Sigmoid colon (tissue), 4 donors: ENCODE measurements around the gene TRIM24.

Experiments
- POLR2A ChIP-seq, 2 donors: fragments of 450-650 bp; IDR thresholded peaks; one replicate each; pipeline ENCODE4 v1.6.1; 2016; ENCODE audit warnings: antibody characterized with exemption in 2 of 2, mild to moderate bottlenecking in 2 of 2, moderate library complexity in 2 of 2
- POLR2AphosphoS5 ChIP-seq, 4 donors: sonication (generic); formaldehyde crosslinking; IDR thresholded peaks; one replicate each; pipeline ENCODE4 v1.6.1; 2017; ENCODE audit warnings: antibody characterized with exemption in 4 of 4
- TF ChIP-seq, protein P1 (sequence below), 4 experiments: fragments of 450-650 bp in 3 of 4; fragments of 200-600 bp in 1 of 4; IDR thresholded peaks; one replicate each; pipeline ENCODE4 v1.5.1; 2016 to 2019; ENCODE audit warnings: antibody characterized with exemption in 4 of 4, mild to moderate bottlenecking in 3 of 4, moderate library complexity in 2 of 4

DNA sequence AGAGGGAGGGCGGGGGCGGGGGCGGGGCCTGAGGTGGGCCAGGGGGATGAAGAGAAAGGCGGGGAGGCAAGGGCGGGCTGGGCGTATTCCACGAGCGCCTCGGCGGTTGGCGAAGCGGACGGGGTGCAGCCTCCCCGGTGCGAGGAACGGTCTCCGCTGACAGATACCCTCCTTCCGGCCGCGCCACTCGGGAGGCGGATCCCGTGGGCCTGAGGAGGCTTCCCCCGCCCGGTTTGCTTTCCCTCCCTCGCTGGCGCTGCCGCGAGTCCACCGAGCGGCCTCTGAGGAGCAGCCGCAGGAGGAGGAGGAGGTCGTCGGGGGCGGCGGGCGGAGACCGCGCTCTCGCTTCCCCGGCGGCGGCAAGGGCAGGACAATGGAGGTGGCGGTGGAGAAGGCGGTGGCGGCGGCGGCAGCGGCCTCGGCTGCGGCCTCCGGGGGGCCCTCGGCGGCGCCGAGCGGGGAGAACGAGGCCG is at the start of gene TRIM24:
- TF ChIP-seq, protein P1, sequence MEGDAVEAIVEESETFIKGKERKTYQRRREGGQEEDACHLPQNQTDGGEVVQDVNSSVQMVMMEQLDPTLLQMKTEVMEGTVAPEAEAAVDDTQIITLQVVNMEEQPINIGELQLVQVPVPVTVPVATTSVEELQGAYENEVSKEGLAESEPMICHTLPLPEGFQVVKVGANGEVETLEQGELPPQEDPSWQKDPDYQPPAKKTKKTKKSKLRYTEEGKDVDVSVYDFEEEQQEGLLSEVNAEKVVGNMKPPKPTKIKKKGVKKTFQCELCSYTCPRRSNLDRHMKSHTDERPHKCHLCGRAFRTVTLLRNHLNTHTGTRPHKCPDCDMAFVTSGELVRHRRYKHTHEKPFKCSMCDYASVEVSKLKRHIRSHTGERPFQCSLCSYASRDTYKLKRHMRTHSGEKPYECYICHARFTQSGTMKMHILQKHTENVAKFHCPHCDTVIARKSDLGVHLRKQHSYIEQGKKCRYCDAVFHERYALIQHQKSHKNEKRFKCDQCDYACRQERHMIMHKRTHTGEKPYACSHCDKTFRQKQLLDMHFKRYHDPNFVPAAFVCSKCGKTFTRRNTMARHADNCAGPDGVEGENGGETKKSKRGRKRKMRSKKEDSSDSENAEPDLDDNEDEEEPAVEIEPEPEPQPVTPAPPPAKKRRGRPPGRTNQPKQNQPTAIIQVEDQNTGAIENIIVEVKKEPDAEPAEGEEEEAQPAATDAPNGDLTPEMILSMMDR (IDR thresholded peaks at IDR 0.05), result no peak
- TF ChIP-seq POLR2A (IDR thresholded peaks at IDR 0.05) (peak; percentile 77 to 81), POLR2AphosphoS5 (IDR thresholded peaks at IDR 0.05) (peak; percentile 87 to 96 (median 94))
